HG02678 (cell line): ENCODE results near the gene GALNT9.
"Not testable (repeated sequence)": the region's sequence is repeated elsewhere in the genome, so short reads cannot be mapped to it uniquely, and the experiment has no call there.

ENCODE experiments used
- ATAC-seq: cut with Tn5 transposase; IDR thresholded peaks from one replicate; pipeline ENCODE4 v1.9.1; 2021; ENCODE audit warnings: mild to moderate bottlenecking, moderate library complexity; ENCODE audit not compliant: unreplicated experiment

GALNT9 gene

DNA sequence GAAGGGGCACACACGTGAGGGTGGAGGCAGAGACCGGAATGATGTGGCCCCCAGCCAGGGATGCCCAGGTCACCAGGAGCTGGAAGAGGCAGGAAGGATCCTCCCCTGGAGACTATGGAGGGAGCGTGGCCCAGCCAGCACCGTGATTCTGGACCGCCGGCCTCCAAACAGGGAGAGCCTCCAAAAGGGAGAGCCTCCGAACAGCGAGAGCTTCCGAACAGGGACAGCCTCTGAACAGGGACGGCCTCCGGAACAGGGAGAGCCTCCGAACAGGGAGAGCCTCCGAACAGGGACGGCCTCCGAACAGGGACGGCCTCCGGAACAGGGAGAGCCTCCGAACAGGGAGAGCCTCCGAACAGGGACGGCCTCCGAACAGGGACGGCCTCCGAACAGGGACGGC, 33.8 kb downstream of the GALNT9 start:
- ATAC-seq, result not testable (repeated sequence)

- ATAC-seq, result no peak
Measured at GRCh38 chr12:132295101-132295526, 34.3 kb downstream of the GALNT9 start.

GRCh38 chr12:132294121-132295034, 35.0 kb downstream of the GALNT9 start:
- ATAC-seq, result no peak

- ATAC-seq, result no peak
Measured at GRCh38 chr12:132292328-132293319, 36.8 kb downstream of the GALNT9 start.

- ATAC-seq, result no peak
Measured at GRCh38 chr12:132291402-132292175, 37.8 kb downstream of the GALNT9 start.

GRCh38 chr12:132290203-132290540, 39.2 kb downstream of the GALNT9 start:
- ATAC-seq, result no peak

- no peak for ATAC-seq
Measured at GRCh38 chr12:132289356-132290202, 39.8 kb downstream of the GALNT9 start.

- ATAC-seq, result no peak
Measured at GRCh38 chr12:132288516-132289215, 40.7 kb downstream of the GALNT9 start.

DNA sequence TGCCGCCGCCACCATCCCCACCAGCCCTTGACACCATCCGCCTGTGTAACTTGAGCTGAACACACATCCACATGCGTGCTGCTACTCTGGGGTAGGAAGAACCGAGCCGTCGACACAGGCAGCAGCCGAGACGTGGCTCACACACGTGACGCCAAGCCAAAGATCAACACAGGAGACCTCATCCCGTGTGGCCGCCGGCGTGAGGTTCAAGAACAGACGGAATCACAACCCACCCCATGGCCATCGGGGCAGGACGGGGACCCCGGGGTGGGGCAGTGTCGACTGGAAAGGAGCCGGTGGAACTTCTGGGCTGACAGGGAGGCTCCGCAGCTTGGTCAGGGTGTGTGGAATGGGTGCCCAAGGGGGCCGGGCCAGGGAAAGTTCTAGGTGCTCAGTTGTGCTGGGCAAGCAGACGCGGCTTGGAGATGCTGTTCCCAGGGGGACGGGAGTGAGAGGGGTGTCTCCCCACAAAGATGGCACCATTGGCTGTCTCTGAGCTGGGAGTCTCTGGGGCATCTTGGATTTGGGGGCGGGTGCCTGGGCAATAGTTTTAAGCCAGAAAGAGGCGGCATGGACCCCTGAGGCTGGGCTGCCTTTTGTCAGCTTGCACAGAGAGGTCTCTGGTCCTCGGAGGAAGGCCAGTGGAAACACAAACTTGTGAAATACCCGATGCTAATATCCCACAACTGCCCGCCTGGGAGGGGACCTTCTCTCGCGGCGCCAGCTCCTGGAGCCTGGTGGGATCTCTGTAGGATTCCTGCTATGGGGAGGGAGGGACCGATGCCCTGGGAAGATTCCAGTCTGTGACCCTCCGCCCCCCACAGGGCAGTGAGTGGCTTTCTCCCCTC, 41.8 kb downstream of the GALNT9 start:
- no peak for ATAC-seq

DNA sequence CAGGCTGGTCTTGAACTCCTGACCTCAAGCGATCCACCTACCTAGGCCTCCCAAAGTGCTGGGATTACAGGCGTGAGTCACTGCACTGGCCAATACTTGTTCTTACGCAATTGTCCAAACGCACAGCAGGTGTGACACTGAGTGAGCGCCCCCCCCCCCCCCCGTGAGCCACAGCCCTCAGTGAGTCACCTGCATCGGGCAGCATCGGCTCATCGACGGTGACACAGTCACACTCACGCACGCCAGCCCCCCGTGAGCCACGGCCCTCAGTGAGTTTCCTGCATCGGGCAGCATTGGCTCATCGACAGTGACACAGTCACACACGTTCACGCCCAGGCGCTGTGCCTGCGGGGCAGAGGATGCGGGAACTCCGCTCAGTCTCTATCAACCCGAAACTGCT, 42.5 kb downstream of the GALNT9 start:
- no peak for ATAC-seq

GRCh38 chr12:132285991-132286681, 43.3 kb downstream of the GALNT9 start:
- ATAC-seq, result no peak

DNA sequence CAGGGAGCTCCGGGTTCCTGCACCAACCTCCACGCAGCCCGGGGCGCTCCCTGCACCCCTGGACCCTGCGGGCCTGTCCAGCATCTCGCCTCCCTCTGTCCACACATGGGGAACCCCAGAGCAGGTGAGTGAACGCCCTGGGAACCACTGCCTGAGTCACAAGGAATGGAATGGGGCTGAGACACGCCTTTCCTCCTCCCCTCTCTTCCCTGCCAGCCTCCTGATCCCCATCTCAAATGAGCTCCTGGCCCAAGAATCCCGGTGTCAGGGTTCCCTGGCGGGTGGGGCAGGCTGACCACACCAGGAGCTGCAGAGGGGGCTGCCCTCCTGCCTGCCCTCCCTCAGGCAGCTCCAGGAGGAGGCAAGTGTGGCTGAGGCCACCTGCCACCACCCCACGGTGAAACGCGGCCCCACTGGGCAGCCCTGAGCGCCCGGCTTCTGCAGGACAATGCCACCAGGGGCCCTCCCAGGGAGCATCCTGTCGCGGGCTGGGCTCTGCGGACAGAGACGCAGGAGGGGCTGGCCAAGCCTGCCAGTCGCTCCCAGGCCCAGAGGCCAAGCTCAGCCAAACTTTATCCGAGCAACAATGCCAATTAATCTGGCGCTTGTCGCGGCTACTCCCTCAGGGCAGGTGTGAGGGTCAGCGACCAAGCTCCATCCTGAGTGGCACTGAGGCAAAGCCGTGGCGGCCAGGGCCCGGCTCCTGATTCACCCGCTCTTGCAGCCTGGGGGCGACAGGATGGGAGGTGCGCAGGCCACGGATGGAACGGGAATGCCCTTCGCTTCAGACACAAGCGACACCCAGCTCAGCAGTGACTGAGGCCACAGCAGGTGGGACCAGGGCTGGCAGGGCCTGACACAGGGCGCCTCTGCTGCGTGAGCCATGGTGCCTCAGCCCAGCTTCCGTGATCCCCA, 44.3 kb downstream of the GALNT9 start:
- no peak for ATAC-seq

GRCh38 chr12:132284071-132284826, 45.1 kb downstream of the GALNT9 start:
- ATAC-seq, result no peak

DNA sequence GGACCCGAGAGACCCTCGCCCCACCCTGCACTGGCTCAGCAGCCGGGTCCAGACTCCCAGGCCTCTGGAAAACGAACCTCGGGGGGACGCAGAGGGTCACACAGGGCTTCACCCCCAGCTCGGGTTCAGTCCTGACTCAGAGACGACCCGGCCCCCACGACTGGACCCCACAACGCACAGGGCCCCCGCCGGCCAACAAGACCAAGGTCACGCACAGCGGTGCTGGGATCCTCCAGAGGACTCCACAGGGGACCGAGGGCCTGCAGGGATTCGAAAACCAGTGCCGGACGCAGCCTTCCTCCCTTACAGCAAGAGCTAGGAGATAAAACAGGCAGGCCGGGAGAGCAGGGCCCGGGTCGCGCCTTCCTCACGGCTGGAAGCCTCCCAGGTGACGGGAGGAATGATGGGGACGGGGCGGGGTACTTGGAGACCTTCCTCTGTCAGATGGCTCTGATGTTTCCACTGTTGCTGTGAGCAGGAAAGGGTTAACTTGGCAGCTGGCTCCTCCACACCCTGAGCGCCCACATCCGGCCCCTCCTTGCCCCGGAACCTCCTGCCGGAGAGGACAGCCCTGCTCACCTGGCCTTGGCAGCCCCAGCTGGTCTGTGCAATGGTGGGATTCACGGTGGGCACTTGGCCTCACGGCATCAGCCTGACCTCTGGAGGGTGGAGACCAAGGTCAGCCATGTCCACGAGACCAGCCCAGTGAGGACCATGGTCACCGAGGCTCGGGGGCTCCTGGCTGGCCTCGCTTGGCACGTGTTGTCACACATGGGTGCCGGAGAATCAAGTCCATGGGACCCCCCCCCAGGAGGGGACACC, 46.2 kb downstream of the GALNT9 start:
- ATAC-seq, result no peak
